Measurements from ENCODE around the gene TMEM30B. TPM values are rescaled to one million over a fixed set of nuclear protein-coding genes. Genes with fewer than 3 reads are reported as not detected.

Gene TMEM30B
- total RNA-seq, 2 donors from 2014 or later, result 3.5 to 4.1 TPM

DNA sequence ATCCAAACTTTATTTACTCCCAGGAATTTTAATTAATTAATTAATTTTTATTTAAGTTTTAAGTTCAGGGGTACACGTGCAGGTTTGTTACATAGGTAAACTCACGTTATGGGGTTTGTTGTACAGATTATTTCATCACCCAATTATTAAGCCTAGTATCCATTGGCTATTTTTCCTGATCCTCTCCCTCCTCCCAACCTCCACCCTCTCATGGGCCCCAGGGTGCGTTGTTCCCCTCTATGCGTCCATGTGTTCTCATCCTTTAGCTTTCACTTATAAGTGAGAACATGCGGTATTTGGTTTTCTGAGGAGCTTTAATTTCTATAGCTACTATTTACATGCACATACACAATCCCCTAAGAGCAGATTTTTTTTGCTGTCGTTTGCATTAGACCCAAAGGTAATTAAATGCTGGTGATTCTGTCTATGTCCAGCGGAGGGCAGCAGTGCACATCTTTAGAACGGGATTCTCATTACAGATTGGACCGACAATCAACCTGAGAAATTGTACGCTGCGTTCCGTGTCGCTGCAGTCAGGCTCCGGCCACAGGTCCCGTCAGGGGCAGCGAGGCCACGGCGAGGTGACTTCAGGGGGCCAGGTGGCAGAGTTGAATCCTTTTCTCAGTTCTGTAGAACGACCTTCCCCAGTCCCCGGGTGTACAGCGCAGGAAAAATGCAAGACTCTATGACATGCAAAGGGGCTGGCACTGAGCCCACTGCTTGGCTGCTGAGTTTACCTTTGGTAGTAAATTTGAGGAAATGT is 11.6 kb downstream of the TMEM30B start:
- H3K4me3 Mint-ChIP-seq, result peak overlapping the region; percentile 43
- peak; percentile 97 for ATAC-seq
- peaks cover 66% of the 10 kb centered on the region for H3K27me3 Mint-ChIP-seq
- peaks cover 6% of the 10 kb centered on the region for H3K4me1 Mint-ChIP-seq
- H3K9me3 ChIP-seq (ENCODE audit: control insufficient read depth, low read length, poor library complexity, severe bottlenecking), result no peaks in the 10 kb centered on the region
- H3K36me3 Mint-ChIP-seq (ENCODE audit: low read depth), result peaks cover 8% of the 10 kb centered on the region
- DNase-seq, result peak; percentile 36 to 58 (median 48)
- H3K27ac Mint-ChIP-seq, result no peak overlapping the region

- H3K36me3 Mint-ChIP-seq (ENCODE audit: low read depth), result peaks cover 4% of the 10 kb centered on the region
- ATAC-seq (no peak), DNase-seq (no peak)
- peaks cover 61% of the 10 kb centered on the region for H3K27me3 Mint-ChIP-seq
- H3K9me3 ChIP-seq (ENCODE audit: control insufficient read depth, low read length, poor library complexity, severe bottlenecking), result no peaks in the 10 kb centered on the region
- H3K4me3 Mint-ChIP-seq, result no peak overlapping the region
- no peak overlapping the region for H3K27ac Mint-ChIP-seq
- peaks cover 4% of the 10 kb centered on the region for H3K4me1 Mint-ChIP-seq
Observed at GRCh38 chr14:61268812-61269211, 12.3 kb downstream of the TMEM30B start.

DNA sequence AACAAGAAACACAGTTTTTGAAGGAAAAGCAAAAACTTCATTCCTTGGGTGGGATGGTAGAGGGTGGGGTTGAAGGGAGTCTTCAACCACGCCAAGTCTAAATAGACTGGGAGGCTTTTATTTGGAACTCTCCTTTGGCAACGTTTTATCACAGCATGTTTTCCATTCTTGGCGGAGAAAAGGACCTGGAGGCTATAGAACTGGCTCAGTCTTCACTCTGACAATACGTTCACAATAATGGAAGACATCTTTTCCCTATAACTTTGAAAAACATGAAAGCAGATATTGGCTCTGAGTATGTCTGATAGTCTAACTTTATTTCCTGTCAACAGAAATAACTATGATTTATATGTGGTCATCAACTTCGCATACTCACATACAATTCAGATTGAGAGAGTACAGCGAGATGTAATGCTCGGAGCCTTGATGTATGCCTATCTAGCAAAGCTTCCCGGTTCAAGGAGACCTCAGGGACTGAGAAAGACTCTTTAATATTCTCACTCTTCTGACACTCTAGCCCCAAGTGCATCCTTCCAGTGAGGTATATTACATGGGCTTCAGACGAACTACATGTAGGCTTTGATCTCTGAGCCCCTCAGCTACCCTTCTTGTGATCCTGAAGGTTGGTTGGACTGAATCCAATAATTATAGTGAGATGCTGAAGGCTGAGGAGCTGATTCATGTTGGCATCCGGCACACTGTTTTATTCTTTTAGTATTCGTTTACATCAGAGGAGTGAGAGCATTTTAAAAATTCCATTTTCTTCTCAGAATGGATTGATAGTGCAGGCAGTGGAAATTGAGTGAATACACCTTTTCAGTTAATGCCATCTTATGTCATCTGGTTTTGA is 14.0 kb downstream of the TMEM30B start:
- H3K27me3 Mint-ChIP-seq, result peaks cover 71% of the 10 kb centered on the region

GRCh38 chr14:61266436-61266835 is 14.7 kb downstream of the TMEM30B start:
- Mint-ChIP-seq H3K27ac (no peak overlapping the region), H3K27me3 (peaks cover 68% of the 10 kb centered on the region), H3K4me3 (no peak overlapping the region), H3K4me1 (peaks cover 4% of the 10 kb centered on the region), H3K36me3 (ENCODE audit: low read depth) (peaks cover 4% of the 10 kb centered on the region)
- H3K9me3 ChIP-seq (ENCODE audit: control insufficient read depth, low read length, poor library complexity, severe bottlenecking), result no peaks in the 10 kb centered on the region
- no peak for ATAC-seq
- DNase-seq, result no peak

More for the DNA sequence above, 14.0 kb downstream of the TMEM30B start:
- H3K4me3 Mint-ChIP-seq, result no peak overlapping the region
- no peaks in the 10 kb centered on the region for H3K9me3 ChIP-seq (ENCODE audit: control insufficient read depth, low read length, poor library complexity, severe bottlenecking)
- no peak overlapping the region for H3K27ac Mint-ChIP-seq
- H3K36me3 Mint-ChIP-seq (ENCODE audit: low read depth), result peaks cover 4% of the 10 kb centered on the region
- ATAC-seq (no peak), DNase-seq (no peak)
- peaks cover 4% of the 10 kb centered on the region for H3K4me1 Mint-ChIP-seq

- peaks cover 2% of the 10 kb centered on the region for H3K36me3 Mint-ChIP-seq (ENCODE audit: low read depth)
- DNase-seq, result no peak
- H3K4me3 Mint-ChIP-seq, result no peak overlapping the region
- no peak for ATAC-seq
- no peaks in the 10 kb centered on the region for H3K9me3 ChIP-seq (ENCODE audit: control insufficient read depth, low read length, poor library complexity, severe bottlenecking)
- H3K4me1 Mint-ChIP-seq, result peaks cover 3% of the 10 kb centered on the region
- peaks cover 67% of the 10 kb centered on the region for H3K27me3 Mint-ChIP-seq
- H3K27ac Mint-ChIP-seq, result no peak overlapping the region
Observed at GRCh38 chr14:61264651-61265050, 16.5 kb downstream of the TMEM30B start.

GRCh38 chr14:61264010-61264571 is 17.0 kb downstream of the TMEM30B start:
- H3K9me3 ChIP-seq (ENCODE audit: control insufficient read depth, low read length, poor library complexity, severe bottlenecking), result no peaks in the 10 kb centered on the region
- Mint-ChIP-seq H3K36me3 (ENCODE audit: low read depth) (peaks cover 2% of the 10 kb centered on the region), H3K27me3 (peaks cover 69% of the 10 kb centered on the region), H3K27ac (no peak overlapping the region), H3K4me3 (no peak overlapping the region), H3K4me1 (peaks cover 2% of the 10 kb centered on the region)
- DNase-seq, result no peak
- no peak for ATAC-seq

DNA sequence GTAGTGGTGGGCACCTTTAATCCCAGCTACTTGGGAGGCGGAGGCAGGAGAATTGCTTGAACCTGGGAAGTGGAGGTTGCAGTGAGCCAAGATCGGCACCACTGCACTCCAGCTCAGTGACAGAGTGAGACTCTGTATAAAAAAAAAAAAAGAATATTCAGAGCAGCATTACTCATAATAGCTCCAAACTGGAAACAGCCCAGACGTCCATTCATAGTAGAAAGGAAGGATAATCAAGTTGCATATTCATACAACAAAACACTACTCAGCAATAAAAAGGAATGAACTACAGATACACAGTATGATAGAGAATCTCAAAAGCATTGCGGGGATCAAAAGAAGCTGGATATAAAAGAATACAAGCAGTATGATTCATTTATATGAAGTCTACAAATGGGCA is 19.1 kb downstream of the TMEM30B start:
- ATAC-seq (no peak), DNase-seq (no peak)
- H3K9me3 ChIP-seq (ENCODE audit: control insufficient read depth, low read length, poor library complexity, severe bottlenecking), result no peaks in the 10 kb centered on the region
- H3K27ac Mint-ChIP-seq, result no peak overlapping the region
- peaks cover 4% of the 10 kb centered on the region for H3K4me1 Mint-ChIP-seq
- peaks cover 71% of the 10 kb centered on the region for H3K27me3 Mint-ChIP-seq
- no peak overlapping the region for H3K4me3 Mint-ChIP-seq
- H3K36me3 Mint-ChIP-seq (ENCODE audit: low read depth), result peaks cover 2% of the 10 kb centered on the region

- peaks cover 4% of the 10 kb centered on the region for H3K4me1 Mint-ChIP-seq
- H3K9me3 ChIP-seq (ENCODE audit: control insufficient read depth, low read length, poor library complexity, severe bottlenecking), result no peaks in the 10 kb centered on the region
- no peak overlapping the region for H3K4me3 Mint-ChIP-seq
- ATAC-seq (no peak), DNase-seq (no peak)
- no peak overlapping the region for H3K27ac Mint-ChIP-seq
- H3K36me3 Mint-ChIP-seq (ENCODE audit: low read depth), result peaks cover 2% of the 10 kb centered on the region
- H3K27me3 Mint-ChIP-seq, result peaks cover 72% of the 10 kb centered on the region
Observed at GRCh38 chr14:61260939-61261776, 20.0 kb downstream of the TMEM30B start.

- H3K27me3 Mint-ChIP-seq, result peaks cover 71% of the 10 kb centered on the region
Observed at GRCh38 chr14:61258985-61259384, 22.2 kb downstream of the TMEM30B start.

DNA sequence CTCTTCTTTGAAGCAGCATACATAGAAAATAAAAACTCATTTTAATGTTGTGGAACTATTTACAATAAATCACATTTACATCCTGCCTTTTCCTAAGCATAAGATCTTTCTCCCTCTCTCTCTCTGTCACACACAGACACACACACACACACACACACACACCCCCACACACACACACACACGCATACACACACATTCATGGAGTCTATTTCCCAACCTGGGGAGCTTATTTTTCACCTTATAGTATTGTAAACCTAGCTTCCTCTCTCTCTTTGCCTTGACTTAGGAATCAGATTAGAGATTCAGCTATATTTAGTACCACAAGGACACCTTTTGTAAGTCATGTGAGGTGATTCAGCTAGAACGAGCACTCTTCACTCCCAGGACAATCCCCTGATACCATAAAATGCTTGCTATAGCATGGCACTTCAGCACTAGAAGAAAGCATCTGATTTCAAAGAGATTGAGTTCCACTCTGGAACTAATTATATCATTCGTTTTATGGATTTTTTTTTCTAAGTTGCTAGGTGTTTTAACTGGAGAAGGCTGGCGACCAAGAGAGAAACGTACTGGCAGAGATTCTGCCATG is 23.6 kb downstream of the TMEM30B start:
- Mint-ChIP-seq H3K4me1 (peaks cover 5% of the 10 kb centered on the region), H3K36me3 (ENCODE audit: low read depth) (no peaks in the 10 kb centered on the region), H3K4me3 (no peak overlapping the region), H3K27me3 (peaks cover 69% of the 10 kb centered on the region), H3K27ac (no peak overlapping the region)
- ATAC-seq, result no peak
- DNase-seq, result no peak
- H3K9me3 ChIP-seq (ENCODE audit: control insufficient read depth, low read length, poor library complexity, severe bottlenecking), result no peaks in the 10 kb centered on the region

More at GRCh38 chr14:61258985-61259384, 22.2 kb downstream of the TMEM30B start:
- Mint-ChIP-seq H3K4me1 (peaks cover 2% of the 10 kb centered on the region), H3K27ac (no peak overlapping the region), H3K4me3 (no peak overlapping the region), H3K36me3 (ENCODE audit: low read depth) (no peaks in the 10 kb centered on the region)
- ATAC-seq (no peak), DNase-seq (no peak)
- H3K9me3 ChIP-seq (ENCODE audit: control insufficient read depth, low read length, poor library complexity, severe bottlenecking), result no peaks in the 10 kb centered on the region

DNA sequence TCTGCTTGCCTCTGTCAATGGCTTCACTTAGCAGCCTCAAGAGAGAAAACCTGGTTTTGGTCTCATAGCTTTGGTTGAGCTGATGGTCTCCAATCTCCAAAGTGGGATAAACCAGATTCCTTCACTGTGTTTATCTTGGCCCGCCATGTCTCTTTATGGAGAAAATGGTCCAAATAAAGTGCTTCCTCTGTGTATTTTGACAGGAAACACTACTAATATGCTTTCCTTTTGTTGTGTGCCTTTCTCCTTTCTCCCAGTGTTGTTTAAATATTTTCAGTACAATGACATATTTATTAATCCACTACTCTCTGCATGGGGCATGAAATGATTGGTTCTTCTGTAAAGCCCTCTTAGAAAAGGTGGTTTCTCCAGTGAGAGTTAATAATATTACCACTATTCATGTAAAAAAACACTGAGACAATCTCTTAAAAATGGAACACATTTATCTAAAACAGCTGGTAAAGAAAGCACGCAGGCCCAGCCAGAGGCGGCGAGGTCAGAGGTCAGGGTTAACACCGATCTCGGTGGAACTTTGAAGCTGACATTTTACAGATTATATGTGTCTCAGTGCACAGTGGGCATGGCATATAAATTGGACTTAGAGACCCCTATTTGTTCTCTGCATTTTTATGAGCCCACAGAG is 24.2 kb downstream of the TMEM30B start:
- no peaks in the 10 kb centered on the region for H3K9me3 ChIP-seq (ENCODE audit: control insufficient read depth, low read length, poor library complexity, severe bottlenecking)
- no peak for DNase-seq
- Mint-ChIP-seq H3K36me3 (ENCODE audit: low read depth) (no peaks in the 10 kb centered on the region), H3K27ac (no peak overlapping the region), H3K4me3 (no peak overlapping the region), H3K4me1 (peaks cover 5% of the 10 kb centered on the region), H3K27me3 (peaks cover 65% of the 10 kb centered on the region)
- no peak for ATAC-seq

GRCh38 chr14:61255968-61256367 is 25.2 kb downstream of the TMEM30B start:
- no peaks in the 10 kb centered on the region for H3K36me3 Mint-ChIP-seq (ENCODE audit: low read depth)
- peaks cover 69% of the 10 kb centered on the region for H3K27me3 Mint-ChIP-seq
- no peak overlapping the region for H3K4me3 Mint-ChIP-seq

More at GRCh38 chr14:61255968-61256367, 25.2 kb downstream of the TMEM30B start:
- no peak for ATAC-seq
- peak overlapping the region; percentile 29 for H3K27ac Mint-ChIP-seq
- H3K4me1 Mint-ChIP-seq, result peaks cover 5% of the 10 kb centered on the region
- H3K9me3 ChIP-seq (ENCODE audit: control insufficient read depth, low read length, poor library complexity, severe bottlenecking), result no peaks in the 10 kb centered on the region
- DNase-seq, result no peak

Data from T-helper 17 cell (primary cell).